Keratinocyte (primary cell): Measurements from ENCODE around the gene BACE1-AS. TPM values are rescaled to one million over a fixed set of nuclear protein-coding genes. Genes with fewer than 3 reads are reported as not detected.

Source experiments
- DNase-seq: peaks from one replicate; pipeline ENCODE4 v3.0.0-alpha.2; 2011; ENCODE audit warnings: low read depth, missing footprints, low spot score
- FAIRE-seq: peaks from 2 replicates; lab custom pipeline; 2011; peaks lifted over from hg19 to GRCh38; lab: Jason Lieb, UNC
- H2AFZ ChIP-seq: 2 replicates; pipeline ENCODE4 v1.6.0; 2012; ENCODE audit warnings: low read length, control low read depth, inconsistent platforms; ENCODE audit not compliant: control insufficient read depth
- H3K27ac ChIP-seq: 2 replicates; pipeline ENCODE4 v1.5.1; 2011; ENCODE audit warnings: low read length; ENCODE audit not compliant: control insufficient read depth, insufficient read depth
- H3K27me3 ChIP-seq: 3 replicates; pipeline ENCODE4 v1.6.0; 2011; ENCODE audit warnings: low read length; ENCODE audit not compliant: control insufficient read depth, insufficient read depth; ENCODE audit errors: extremely low read depth
- H3K36me3 ChIP-seq, 2 experiments: 2 replicates in 1 of 2; 3 replicates in 1 of 2; pipeline ENCODE4 v1.5.1; 2011; ENCODE audit warnings: low read length in 2 of 2, mild to moderate bottlenecking in 1 of 2; ENCODE audit not compliant: control insufficient read depth in 2 of 2, insufficient read depth in 2 of 2; ENCODE audit errors: extremely low read depth in 1 of 2
- H3K4me1 ChIP-seq: 3 replicates; pipeline ENCODE4 v1.5.1; 2011; ENCODE audit warnings: low read length; ENCODE audit not compliant: control insufficient read depth, insufficient read depth; ENCODE audit errors: extremely low read depth
- H3K4me2 ChIP-seq: 3 replicates; pipeline ENCODE4 v1.6.0; 2011; ENCODE audit warnings: low read depth, low read length; ENCODE audit not compliant: control insufficient read depth, insufficient read depth; ENCODE audit errors: extremely low read depth
- H3K4me3 ChIP-seq, 3 experiments: fragments of 200-600 bp in 1 of 3; sonication (generic) in 1 of 3; 2 replicates in 2 of 3; 3 replicates in 1 of 3; pipeline ENCODE4 v1.5.1; 2011 to 2016; ENCODE audit warnings: low read length in 3 of 3, mild to moderate bottlenecking in 3 of 3, control low read depth in 2 of 3, inconsistent platforms in 1 of 3, low read depth in 1 of 3, mixed read lengths in 1 of 3, mixed run types in 1 of 3, moderate library complexity in 1 of 3; ENCODE audit not compliant: control insufficient read depth in 2 of 3, insufficient read depth in 2 of 3; ENCODE audit errors: extremely low read depth in 1 of 3
- H3K79me2 ChIP-seq: 2 replicates; pipeline ENCODE4 v1.6.0; 2012; ENCODE audit warnings: low read length; ENCODE audit not compliant: control insufficient read depth, insufficient read depth
- H3K9ac ChIP-seq: 3 replicates; pipeline ENCODE4 v1.6.0; 2011; ENCODE audit warnings: low read length; ENCODE audit not compliant: control insufficient read depth, insufficient read depth; ENCODE audit errors: extremely low read depth
- H3K9me1 ChIP-seq: 3 replicates; pipeline ENCODE4 v1.6.0; 2011; ENCODE audit warnings: low read length; ENCODE audit not compliant: control insufficient read depth, insufficient read depth; ENCODE audit errors: extremely low read depth
- H3K9me3 ChIP-seq: 2 replicates; pipeline ENCODE4 v1.5.1; 2012; ENCODE audit warnings: low read depth, low read length; ENCODE audit not compliant: control insufficient read depth
- H4K20me1 ChIP-seq: 3 replicates; pipeline ENCODE4 v1.6.0; 2011; ENCODE audit warnings: low read length; ENCODE audit not compliant: control insufficient read depth, insufficient read depth; ENCODE audit errors: extremely low read depth
- CTCF ChIP-seq, 3 experiments: IDR thresholded peaks in 1 of 3; conservative IDR thresholded peaks in 1 of 3; optimal IDR thresholded peaks in 1 of 3; 2 replicates in 2 of 3; 3 replicates in 1 of 3; pipeline versions ENCODE3 to v1.5.1; 2011; ENCODE audit warnings: low read length in 3 of 3, mild to moderate bottlenecking in 3 of 3, moderate library complexity in 2 of 3, control low read depth in 1 of 3, inconsistent platforms in 1 of 3; ENCODE audit not compliant: insufficient read depth in 2 of 3; ENCODE audit errors: extremely low read depth in 1 of 3
- EZH2 ChIP-seq: IDR thresholded peaks from one replicate; pipeline ENCODE4 v1.6.1; 2012; ENCODE audit warnings: inconsistent platforms, mild to moderate bottlenecking, low read length, moderate library complexity
- dilution Hi-C: fragments of 300-500 bp; cut with MboI; formaldehyde crosslinking; loops from one replicate; pipeline ENCODE4 v1.7.0; 2020; ENCODE audit warnings: low sequenced_read_pairs; ENCODE audit not compliant: extremely low pct_ligation_motif_present
- polyA plus RNA-seq, 5 experiments: library from polyadenylated mRNA; depleted of rRNA in 3 of 5; stranded (reverse) in 3 of 5; stranded (forward) in 1 of 5; unstranded in 1 of 5; fragments of >200 nt; gene quantifications; 1 replicate in 1 of 5; 2 replicates in 3 of 5; 3 replicates in 1 of 5; pipeline versions ENCODE4 v1.2.1 to v1.2.3, GENCODE V29; 2011 to 2012; ENCODE audit warnings: missing spikeins in 2 of 5, low read depth in 1 of 5, low replicate concordance in 1 of 5
- small RNA-seq, 3 experiments: library from RNA; depleted of rRNA; stranded (forward); fragments of <200 nt; gene quantifications; one replicate each; pipeline ENCODE3, GENCODE V24; 2012; ENCODE audit warnings: low read depth in 3 of 3, low replicate concordance in 1 of 3; ENCODE audit not compliant: insufficient read length in 3 of 3

BACE1-AS gene
- polyA plus RNA-seq, 1 donor (not counting 4 experiments of a cell fraction or from before 2014, with no cell fraction given): 2.2 TPM

DNA sequence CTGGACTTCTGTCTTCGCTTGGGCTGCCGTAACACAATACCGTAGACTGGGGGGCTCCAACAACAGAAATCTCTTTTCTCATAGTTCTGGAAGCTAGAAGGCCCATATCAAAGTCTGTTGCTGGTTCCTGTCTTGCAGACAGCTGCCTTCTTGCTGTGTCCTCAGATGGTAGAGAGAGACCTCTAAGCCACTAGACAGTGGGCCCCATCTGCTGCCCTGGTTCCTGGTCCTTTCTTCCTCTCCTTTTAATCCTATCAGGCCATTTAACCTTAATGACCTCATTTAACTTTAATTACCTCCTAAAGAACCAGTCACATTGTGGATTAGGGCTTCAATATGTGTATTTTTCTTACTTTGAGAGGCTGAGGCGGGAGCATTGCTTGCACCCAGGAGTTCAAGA, 45.9 kb downstream of the BACE1-AS start:
- Histone ChIP-seq H3K9me3 (no peaks in the 10 kb centered on the region), H4K20me1 (no peaks in the 10 kb centered on the region), H3K4me1 (no peaks in the 10 kb centered on the region), H2AFZ (no peak overlapping the region), H3K4me2 (no peak overlapping the region), H3K9ac (no peak overlapping the region), H3K27me3 (no peaks in the 10 kb centered on the region), H3K36me3 (peaks cover 8 to 26% of the 10 kb centered on the region in 2 experiments), H3K4me3 (no peak overlapping the region), H3K9me1 (no peaks in the 10 kb centered on the region), H3K27ac (no peak overlapping the region), H3K79me2 (no peaks in the 10 kb centered on the region)
- TF ChIP-seq CTCF (optimal IDR thresholded peaks at IDR 0.05 in 1 of 3, IDR thresholded peaks at IDR 0.05 in 1 of 3, conservative IDR thresholded peaks at IDR 0.05 in 1 of 3; ENCODE audit: extremely low read depth in 1 of 3, insufficient read depth in 2 of 3, low read length in 3 of 3) (no peak), EZH2 (no peak)
- dilution Hi-C loops: no loop called here
- DNase-seq (no peak), FAIRE-seq (no peak)

Small RNA genes lying within 50 kb of the gene (small RNA-seq; reads per million reads assigned to genes)
- 0 reads per million in 3 experiments for gene RF00564

Other genes starting within 250 kb of the BACE1-AS start
- gene SIK3, start 192.9 kb upstream of the BACE1-AS start, polyA plus RNA-seq: 4.4 to 10.7 TPM (median 8.2 TPM) in 3 replicates
- gene PAFAH1B2, start 147.1 kb upstream of the BACE1-AS start, polyA plus RNA-seq: 66.0 to 101 TPM (median 76.4 TPM) in 3 replicates
- 9.8 to 14.3 TPM (median 12.6 TPM) in 3 replicates for gene SIDT2, start 112.6 kb upstream of the BACE1-AS start, polyA plus RNA-seq
- 20.5 to 85.4 TPM (median 26.6 TPM) in 3 replicates for gene TAGLN, start 92.0 kb upstream of the BACE1-AS start, polyA plus RNA-seq
- gene PCSK7, start 59.3 kb upstream of the BACE1-AS start, polyA plus RNA-seq: 32.9 to 48.6 TPM (median 35.4 TPM) in 3 replicates
- gene RNF214, start 58.7 kb upstream of the BACE1-AS start, polyA plus RNA-seq: 8.1 to 11.8 TPM (median 11.3 TPM) in 3 replicates
- gene BACE1, start 24.9 kb downstream of the BACE1-AS start, polyA plus RNA-seq: 7.4 to 15.1 TPM (median 8.5 TPM) in 3 replicates
- gene CEP164, start 36.5 kb downstream of the BACE1-AS start, polyA plus RNA-seq: 14.9 to 16.6 TPM (median 15.1 TPM) in 3 replicates